Activated T-helper 9 cell treated with anti-CD3 and anti-CD28 coated beads, Interleukin-2, amount 50 U/mL, for 16 hours (primary cell): ENCODE measurements around the gene HS6ST2.
"Not testable (repeated sequence)": the region's sequence is repeated elsewhere in the genome, so short reads cannot be mapped to it uniquely, and the experiment has no call there.

Source experiments
- DNase-seq: peaks from one replicate; pipeline ENCODE4 v3.0.0-alpha.2; 2020; ENCODE audit warnings: low read depth

Gene HS6ST2

GRCh38 chrX:132940727-132941327 is 17.6 kb downstream of the HS6ST2 start:
- no peak for DNase-seq

- no peak for DNase-seq
Observed at GRCh38 chrX:132933170-132933569, 25.3 kb downstream of the HS6ST2 start.

- no peak for DNase-seq
Observed at GRCh38 chrX:132924426-132924825, 34.0 kb downstream of the HS6ST2 start.

- no peak for DNase-seq
Observed at GRCh38 chrX:132918523-132918922, 39.9 kb downstream of the HS6ST2 start.

GRCh38 chrX:132916349-132916748 is 42.1 kb downstream of the HS6ST2 start:
- no peak for DNase-seq

DNA sequence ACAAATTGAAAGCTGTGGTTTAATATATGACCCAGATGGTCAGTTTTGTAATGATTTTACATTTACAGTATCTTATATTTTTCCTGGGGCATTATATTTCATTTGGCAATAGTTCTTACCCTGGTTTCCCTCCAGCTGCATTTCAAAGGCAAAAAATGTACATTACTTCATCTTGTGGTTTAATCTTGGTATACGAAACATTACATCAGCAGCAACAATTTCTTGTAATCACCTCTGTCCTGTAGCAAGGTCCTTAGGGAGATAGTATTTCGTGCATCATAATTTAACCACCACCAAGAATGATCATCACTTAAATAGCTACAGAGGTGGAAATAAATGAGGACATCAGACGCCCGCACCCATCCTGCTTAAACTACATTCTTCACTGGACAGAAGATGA is 48.8 kb downstream of the HS6ST2 start:
- DNase-seq: no peak

DNA sequence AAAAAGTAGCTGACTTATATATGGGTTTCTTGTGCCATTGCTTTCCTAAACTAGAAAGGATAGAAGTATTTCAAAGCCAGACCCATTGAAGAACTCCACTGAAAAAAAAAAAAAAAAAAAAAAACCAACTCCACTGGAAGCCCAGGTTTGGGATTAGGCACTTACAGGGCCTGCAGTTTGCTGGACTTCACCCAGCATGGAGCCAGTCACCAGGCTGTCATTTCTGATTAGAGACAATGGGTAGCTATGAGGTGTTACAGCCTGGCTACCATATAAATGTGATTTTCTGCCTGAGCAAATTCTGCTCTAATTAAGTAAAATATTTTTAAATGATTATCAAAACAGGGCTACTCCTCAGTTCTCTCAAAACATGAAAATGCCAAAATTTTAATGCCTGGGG is 49.5 kb downstream of the HS6ST2 start:
- no peak for DNase-seq

GRCh38 chrX:132900633-132901293 is 57.7 kb downstream of the HS6ST2 start:
- no peak for DNase-seq

DNA sequence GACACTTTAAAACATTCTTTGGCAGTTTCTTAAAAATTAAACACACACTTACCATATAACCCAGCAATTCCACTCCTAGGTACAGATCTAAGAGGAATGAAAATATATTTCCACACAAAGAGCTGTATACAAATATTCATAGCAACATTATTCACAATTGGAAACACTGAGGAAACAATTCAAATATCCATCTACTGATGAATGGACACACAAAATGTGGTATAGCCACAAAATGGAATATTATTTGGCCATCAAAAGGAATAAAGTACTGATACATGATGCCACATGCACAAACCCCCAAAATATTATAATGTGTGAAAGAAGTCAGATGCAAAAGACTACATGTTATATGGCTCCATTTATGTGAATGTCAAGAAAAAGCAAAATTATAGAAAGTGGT is 70.9 kb downstream of the HS6ST2 start:
- no peak for DNase-seq

- DNase-seq: no peak
Observed at GRCh38 chrX:132883358-132883915, 75.0 kb downstream of the HS6ST2 start.

DNA sequence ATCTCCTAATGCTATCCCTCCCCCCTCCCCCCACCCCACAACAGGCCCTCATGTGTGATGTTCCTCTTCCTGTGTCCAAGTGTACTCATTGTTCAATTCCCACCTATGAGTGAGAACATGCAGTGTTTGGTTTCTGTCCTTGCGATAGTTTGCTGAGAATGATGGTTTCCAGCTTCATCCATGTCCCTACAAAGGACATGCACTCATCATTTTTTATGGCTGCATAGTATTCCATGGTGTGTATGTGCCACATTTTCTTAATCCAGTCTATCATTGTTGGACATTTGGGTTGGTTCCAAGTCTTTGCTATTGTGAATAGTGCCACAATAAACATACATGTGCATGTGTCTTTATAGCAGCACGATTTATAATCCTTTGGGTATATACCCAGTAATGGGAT is 77.7 kb downstream of the HS6ST2 start:
- not testable (repeated sequence) for DNase-seq

- no peak for DNase-seq
Observed at GRCh38 chrX:132877954-132878536, 80.4 kb downstream of the HS6ST2 start.

GRCh38 chrX:132876523-132877338 is 81.7 kb downstream of the HS6ST2 start:
- DNase-seq: no peak

DNA sequence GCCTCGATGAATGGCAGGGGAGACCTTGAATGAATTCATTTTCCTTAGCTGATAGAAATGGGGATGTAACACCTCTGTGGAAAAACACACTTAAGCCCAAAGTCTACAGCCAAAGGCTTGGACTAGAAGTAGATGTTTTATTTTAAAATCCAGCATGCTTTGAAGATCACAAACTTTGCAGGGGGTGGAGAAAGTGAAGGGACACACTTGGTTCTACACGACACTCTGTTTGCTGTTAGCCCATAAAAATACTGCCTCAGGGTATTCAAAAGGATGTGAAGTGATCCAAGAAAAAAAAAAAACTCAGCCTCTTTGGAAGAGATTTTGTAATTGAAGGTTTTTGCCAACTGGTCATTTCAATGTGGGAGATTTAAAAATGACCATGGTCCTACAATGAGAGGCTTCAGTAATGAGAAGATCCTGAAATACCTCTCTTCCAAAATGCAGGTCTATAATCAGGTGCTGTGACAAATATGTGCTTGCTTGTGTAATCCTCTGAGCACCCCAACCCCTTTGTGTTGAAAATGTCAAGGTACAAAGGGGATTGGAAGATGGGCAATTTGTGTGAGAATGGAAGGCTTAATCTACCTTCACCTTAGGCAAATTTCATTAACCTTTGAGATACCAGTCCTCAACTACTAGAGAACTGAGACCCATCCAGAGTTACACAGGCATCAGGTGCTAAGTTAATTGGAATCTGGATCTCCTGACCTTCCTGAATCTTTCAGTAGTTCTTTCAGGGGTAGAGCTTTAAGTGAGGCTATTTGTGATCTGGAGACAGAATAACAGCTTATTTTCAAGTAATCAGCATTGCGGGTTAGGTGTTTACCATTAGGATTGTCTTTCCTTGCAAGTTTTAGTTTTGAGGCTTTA is 82.5 kb downstream of the HS6ST2 start:
- no peak for DNase-seq

DNA sequence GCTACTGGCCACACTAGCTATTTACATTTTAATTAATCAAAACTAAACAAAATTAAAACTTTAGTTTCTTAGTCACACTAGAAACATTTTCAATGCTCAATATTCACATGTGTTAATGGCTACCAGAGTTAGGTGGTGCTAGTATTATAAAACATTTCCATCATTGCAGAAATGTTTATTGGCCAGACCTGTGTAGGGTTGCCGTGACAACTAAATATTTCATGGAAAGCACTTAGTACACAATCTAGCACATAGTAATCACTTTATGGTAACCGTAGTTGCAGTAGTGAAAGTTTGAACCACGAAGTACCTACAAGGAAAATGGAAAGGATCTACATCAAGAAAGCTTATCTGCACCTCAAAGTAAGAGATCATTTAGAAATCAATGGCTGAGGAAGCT is 95.9 kb downstream of the HS6ST2 start:
- no peak for DNase-seq

DNA sequence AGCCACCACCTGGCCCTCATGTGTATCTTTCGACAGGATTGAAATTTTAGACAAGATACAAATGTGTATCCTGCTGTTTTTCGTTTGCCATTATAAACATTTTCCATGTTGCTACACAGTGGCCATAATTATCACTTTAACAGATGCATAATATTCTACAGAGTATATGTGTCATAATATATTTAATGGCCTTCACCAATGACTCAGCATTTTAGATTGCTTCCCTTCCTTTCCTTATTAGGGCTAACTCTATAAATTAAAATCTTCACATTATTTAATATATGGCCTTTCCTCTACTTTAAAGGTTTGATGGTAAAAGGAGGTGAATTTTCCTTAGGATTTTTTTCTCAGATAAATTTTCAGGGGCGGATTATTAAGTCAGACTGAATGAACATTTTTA is 97.4 kb downstream of the HS6ST2 start:
- no peak for DNase-seq

GRCh38 chrX:132860200-132860599 is 98.2 kb downstream of the HS6ST2 start:
- no peak for DNase-seq

DNA sequence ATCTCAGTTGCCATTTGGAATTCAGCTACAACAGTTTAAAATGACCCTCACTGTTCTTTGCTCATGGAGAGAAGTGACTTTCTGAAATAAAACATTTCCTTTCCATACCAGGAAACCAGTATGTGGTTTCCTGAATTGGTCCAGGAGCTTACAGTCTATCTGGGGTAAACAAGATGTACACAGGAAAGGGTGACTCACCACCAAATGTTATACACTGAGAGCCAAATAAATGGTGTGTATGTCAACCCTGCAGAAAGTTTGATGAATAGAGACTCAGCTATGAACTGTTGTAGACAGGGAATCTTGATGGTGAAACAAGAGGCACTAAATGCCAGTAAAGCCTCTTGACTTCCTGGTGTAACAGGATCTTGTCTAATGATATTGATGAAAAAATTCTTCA is 100.4 kb downstream of the HS6ST2 start:
- DNase-seq: no peak

- DNase-seq: no peak
Observed at GRCh38 chrX:132855780-132856341, 102.6 kb downstream of the HS6ST2 start.

GRCh38 chrX:132853040-132853439 is 105.4 kb downstream of the HS6ST2 start:
- no peak for DNase-seq

- no peak for DNase-seq
Observed at GRCh38 chrX:132848296-132848970, 110.0 kb downstream of the HS6ST2 start.
